Naive thymus-derived CD8-positive, alpha-beta T cell (primary cell): ENCODE measurements around the gene TPSD1. TPM values are rescaled to one million over a fixed set of nuclear protein-coding genes. Genes with fewer than 3 reads are reported as not detected.

Experiments used
- ATAC-seq, 2 donors: fragments of 150-1000 bp; cut with Tn5 transposase in 1 of 2; sonication (Bioruptor Pico), chemical (Tn5 transposase) in 1 of 2; 1 replicate in 1 of 2; 2 replicates in 1 of 2; pipeline ENCODE4 v1.10.0; 2021; ENCODE audit warnings: mild to moderate bottlenecking in 2 of 2, moderate library complexity in 2 of 2
- POLR2A ChIA-PET: fragments of 350-600 bp; sonication (Branson Sonifier 250); formaldehyde crosslinking; loops from one replicate; lab custom pipeline; 2021; ENCODE audit warnings: antibody characterized with exemption; lab: Charles Lee
- DNase-seq, 10 donors: peaks; one replicate each; pipeline versions ENCODE4 v3.0.0 to v3.0.0-alpha.2; 2020 to 2022
- H3K27ac Mint-ChIP-seq, 10 donors: one replicate each; pipeline ENCODE4 v1.8.0; 2020 to 2022; ENCODE audit warnings: mild to moderate bottlenecking in 10 of 10, mixed read lengths in 10 of 10, moderate library complexity in 4 of 10, inconsistent platforms in 1 of 10
- H3K27me3 Mint-ChIP-seq, 5 donors: one replicate each; pipeline ENCODE4 v1.8.0; 2021 to 2022; ENCODE audit warnings: mixed read lengths in 5 of 5
- H3K36me3 Mint-ChIP-seq, 3 donors: one replicate each; pipeline ENCODE4 v1.8.0; 2020 to 2022; ENCODE audit warnings: mixed read lengths in 3 of 3, mild to moderate bottlenecking in 2 of 3, inconsistent platforms in 1 of 3
- H3K4me1 Mint-ChIP-seq, 4 donors: one replicate each; pipeline ENCODE4 v1.8.0; 2021 to 2022; ENCODE audit warnings: mixed read lengths in 4 of 4
- H3K4me3 Mint-ChIP-seq, 10 donors: one replicate each; pipeline ENCODE4 v1.8.0; 2020 to 2022; ENCODE audit warnings: mild to moderate bottlenecking in 10 of 10, mixed read lengths in 10 of 10, moderate library complexity in 6 of 10, inconsistent platforms in 1 of 10
- H3K9me3 Mint-ChIP-seq, 9 donors: one replicate each; pipeline ENCODE4 v1.8.0; 2020 to 2022; ENCODE audit warnings: mixed read lengths in 9 of 9, mild to moderate bottlenecking in 3 of 9, inconsistent platforms in 1 of 9, moderate library complexity in 1 of 9
- polyA plus RNA-seq, 3 donors: library from polyadenylated mRNA; unstranded; fragments of 300-500 nt; fragmentation: Illumina TruSeq; gene quantifications; one replicate each; pipeline ENCODE4 v1.2.3, GENCODE V29; 2021
- total RNA-seq, 8 experiments: library from RNA in 2 of 8; stranded (reverse) in 2 of 8; gene quantifications; one replicate each; pipeline ENCODE4 v1.2.3 and lab custom pipeline; 2021 to 2026

Gene TPSD1
- total and polyA plus RNA-seq, 5 experiments from 2014 or later = not detected

DNA sequence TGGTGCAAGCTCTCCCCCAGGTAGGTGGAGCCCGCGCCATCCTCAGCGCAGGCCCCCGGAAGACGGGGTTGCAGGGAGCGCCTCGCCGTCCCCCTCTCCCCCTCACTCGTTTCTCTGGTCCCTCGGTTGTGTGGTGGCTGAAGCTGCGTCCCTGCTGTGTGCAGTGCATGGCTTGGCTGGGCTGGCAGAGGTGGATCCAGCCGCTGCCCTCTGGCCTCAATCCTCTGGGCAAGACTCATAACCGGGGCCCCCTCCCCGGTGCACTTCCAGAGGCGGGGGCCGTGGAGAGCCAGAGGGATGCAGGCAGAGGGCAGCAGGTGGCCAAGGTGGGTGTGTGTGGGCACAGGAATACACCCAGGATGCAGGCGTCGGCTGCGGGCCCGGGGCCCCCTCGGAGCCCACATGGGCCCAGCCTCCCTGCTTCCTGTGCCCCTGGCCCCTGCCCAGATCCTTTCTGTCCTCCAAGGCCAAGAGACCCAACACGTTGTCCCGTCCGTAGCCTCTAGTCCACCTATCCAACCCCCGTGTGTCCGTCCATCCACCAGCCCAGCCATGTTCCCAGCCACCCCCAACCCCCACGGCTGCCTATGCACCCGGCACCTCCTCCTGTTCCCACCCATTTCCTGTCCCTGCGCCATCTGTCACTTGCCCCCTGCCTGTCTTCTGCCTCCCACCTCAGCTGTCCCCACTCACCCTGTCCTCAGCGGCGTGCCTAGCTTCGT, 40.1 kb upstream of the TPSD1 start:
- DNase-seq (no peak), ATAC-seq (no peak)
- Mint-ChIP-seq H3K27ac (peak overlapping the region in 1 of 10 donors; percentile 27), H3K4me1 (peaks cover 0 to 2% (median 0%) of the 10 kb centered on the region in 4 donors), H3K36me3 (peaks cover 0 to 2% (median 0%) of the 10 kb centered on the region in 3 donors), H3K4me3 (no peak overlapping the region), H3K27me3 (peaks cover 0 to 3% (median 0%) of the 10 kb centered on the region in 5 donors), H3K9me3 (no peaks in the 10 kb centered on the region)
- POLR2A ChIA-PET = no interaction called here

DNA sequence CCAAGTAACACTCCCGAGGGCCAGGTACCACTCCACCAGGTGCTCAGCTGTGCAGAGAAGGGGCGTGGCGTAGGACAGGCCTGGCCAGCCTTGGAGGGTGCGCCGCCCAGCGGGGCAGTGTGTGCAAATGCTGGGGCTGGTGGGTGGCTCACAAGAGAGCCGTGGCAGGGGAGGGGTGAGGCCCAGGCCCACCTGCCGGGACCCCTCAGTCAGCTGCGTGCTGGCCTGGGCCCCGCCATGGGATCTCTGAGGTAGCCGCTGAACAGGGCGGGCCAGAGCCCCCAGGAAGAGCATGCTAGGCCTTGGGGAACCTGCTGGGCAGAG, 39.6 kb upstream of the TPSD1 start:
- no peaks in the 10 kb centered on the region for H3K9me3 Mint-ChIP-seq
- H3K4me3 Mint-ChIP-seq = no peak overlapping the region
- H3K27me3 Mint-ChIP-seq = peaks cover 0 to 3% (median 0%) of the 10 kb centered on the region in 5 donors
- H3K27ac Mint-ChIP-seq = no peak overlapping the region
- H3K36me3 Mint-ChIP-seq = peaks cover 0 to 2% (median 0%) of the 10 kb centered on the region in 3 donors
- DNase-seq = no peak
- no peak for ATAC-seq
- POLR2A ChIA-PET = no interaction called here
- peaks cover 0 to 2% (median 0%) of the 10 kb centered on the region in 4 donors for H3K4me1 Mint-ChIP-seq

DNA sequence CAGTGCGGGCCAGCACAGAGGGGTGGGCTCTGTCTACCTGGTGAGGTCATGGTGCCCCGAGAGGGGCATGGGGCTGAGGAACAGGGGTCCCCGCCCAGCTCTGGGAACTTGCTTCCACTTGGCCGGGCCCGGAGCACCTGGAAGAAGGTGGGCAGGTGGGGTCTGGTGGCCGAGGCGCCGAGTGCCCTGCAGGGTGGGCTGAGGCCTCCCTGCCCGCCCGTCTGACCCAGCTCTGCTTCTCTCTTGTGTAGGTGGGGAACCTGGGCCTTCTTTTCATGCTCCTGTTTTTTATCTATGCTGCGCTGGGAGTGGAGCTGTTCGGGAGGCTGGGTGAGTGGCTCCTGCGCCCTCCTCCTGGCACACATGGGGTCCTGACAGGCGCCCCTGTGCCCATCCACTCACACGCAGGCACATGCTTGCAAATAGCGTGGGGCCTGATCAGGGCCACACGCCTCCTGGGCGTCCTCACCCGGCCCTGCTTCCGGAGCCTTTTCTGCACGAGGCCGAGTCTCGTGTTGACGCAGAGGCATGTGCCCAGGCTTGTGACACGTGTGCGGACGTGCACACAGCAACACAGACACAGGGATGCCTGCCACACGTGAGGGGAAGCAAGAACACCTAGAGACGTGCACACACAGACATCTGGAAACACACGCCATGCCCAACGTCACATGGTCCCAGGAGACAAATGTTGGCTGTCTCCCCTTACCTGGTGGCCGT, 39.0 kb upstream of the TPSD1 start:
- Mint-ChIP-seq H3K9me3 (no peaks in the 10 kb centered on the region), H3K27ac (no peak overlapping the region), H3K36me3 (peaks cover 0 to 2% (median 0%) of the 10 kb centered on the region in 3 donors), H3K4me3 (no peak overlapping the region), H3K27me3 (peaks cover 0 to 3% (median 0%) of the 10 kb centered on the region in 5 donors), H3K4me1 (peaks cover 0 to 2% (median 0%) of the 10 kb centered on the region in 4 donors)
- DNase-seq (no peak), ATAC-seq (no peak)
- POLR2A ChIA-PET = interaction anchor here (0.6 kb wide), 1 partner anchor 984 kb away, joined by 3 read pairs; no protein-coding TSS in a partner anchor

DNA sequence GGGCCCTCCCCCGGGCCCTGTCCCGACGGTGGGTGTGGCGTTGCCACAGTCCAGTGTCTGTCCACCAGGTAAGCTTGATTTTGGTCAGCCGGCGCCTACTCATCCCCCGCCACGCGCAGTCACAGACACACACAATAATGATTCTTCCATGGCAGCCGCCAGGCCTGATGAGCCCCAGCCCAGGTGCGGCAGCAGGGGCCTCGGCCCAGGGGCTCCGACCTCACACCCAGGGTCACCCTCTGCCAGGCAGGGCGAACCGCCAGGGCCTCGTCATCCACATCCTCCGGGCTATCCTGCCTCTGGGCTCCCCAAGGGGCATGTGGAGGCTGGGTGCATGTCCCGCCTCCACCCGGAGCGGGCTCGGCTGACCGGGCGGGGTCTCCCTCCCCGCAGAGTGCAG, 38.3 kb upstream of the TPSD1 start:
- Mint-ChIP-seq H3K9me3 (no peaks in the 10 kb centered on the region), H3K4me1 (peaks cover 0 to 2% (median 0%) of the 10 kb centered on the region in 4 donors), H3K27ac (no peak overlapping the region), H3K27me3 (peaks cover 0 to 3% (median 0%) of the 10 kb centered on the region in 5 donors), H3K36me3 (peaks cover 0 to 2% (median 0%) of the 10 kb centered on the region in 3 donors), H3K4me3 (no peak overlapping the region)
- DNase-seq = no peak
- POLR2A ChIA-PET = no interaction called here
- ATAC-seq = no peak

DNA sequence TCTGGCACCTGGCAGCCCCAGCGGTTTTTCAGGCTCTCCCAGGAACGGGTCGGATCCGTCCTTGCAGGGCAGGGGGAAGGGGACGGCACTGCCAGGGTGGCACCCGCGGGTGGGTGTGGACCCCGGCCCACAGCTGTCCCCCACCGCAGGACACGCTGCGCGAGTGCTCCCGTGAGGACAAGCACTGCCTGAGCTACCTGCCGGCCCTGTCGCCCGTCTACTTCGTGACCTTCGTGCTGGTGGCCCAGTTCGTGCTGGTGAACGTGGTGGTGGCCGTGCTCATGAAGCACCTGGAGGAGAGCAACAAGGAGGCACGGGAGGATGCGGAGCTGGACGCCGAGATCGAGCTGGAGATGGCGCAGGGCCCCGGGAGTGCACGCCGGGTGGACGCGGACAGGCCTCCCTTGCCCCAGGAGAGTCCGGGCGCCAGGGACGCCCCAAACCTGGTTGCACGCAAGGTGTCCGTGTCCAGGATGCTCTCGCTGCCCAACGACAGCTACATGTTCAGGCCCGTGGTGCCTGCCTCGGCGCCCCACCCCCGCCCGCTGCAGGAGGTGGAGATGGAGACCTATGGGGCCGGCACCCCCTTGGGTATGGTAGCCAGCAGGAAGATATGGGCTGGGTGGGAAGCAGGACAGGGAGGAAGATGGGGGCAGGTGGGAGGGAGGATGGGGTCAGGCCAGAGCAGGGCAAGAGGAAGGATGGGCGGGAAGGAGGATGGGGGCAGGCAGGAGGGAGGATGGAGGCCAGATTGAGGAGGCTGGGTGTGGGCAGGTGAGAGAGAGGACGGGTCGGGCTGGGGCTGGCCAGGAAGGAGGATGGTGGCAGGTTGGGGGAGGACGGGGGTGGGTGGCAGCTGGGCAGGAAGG, 37.6 kb upstream of the TPSD1 start:
- peaks cover 0 to 2% (median 0%) of the 10 kb centered on the region in 3 donors for H3K36me3 Mint-ChIP-seq
- DNase-seq = no peak
- POLR2A ChIA-PET = no interaction called here
- peaks cover 0 to 2% (median 0%) of the 10 kb centered on the region in 4 donors for H3K4me1 Mint-ChIP-seq
- no peak overlapping the region for H3K4me3 Mint-ChIP-seq
- no peak overlapping the region for H3K27ac Mint-ChIP-seq
- no peak for ATAC-seq
- peaks cover 0 to 3% (median 0%) of the 10 kb centered on the region in 5 donors for H3K27me3 Mint-ChIP-seq
- no peaks in the 10 kb centered on the region for H3K9me3 Mint-ChIP-seq

DNA sequence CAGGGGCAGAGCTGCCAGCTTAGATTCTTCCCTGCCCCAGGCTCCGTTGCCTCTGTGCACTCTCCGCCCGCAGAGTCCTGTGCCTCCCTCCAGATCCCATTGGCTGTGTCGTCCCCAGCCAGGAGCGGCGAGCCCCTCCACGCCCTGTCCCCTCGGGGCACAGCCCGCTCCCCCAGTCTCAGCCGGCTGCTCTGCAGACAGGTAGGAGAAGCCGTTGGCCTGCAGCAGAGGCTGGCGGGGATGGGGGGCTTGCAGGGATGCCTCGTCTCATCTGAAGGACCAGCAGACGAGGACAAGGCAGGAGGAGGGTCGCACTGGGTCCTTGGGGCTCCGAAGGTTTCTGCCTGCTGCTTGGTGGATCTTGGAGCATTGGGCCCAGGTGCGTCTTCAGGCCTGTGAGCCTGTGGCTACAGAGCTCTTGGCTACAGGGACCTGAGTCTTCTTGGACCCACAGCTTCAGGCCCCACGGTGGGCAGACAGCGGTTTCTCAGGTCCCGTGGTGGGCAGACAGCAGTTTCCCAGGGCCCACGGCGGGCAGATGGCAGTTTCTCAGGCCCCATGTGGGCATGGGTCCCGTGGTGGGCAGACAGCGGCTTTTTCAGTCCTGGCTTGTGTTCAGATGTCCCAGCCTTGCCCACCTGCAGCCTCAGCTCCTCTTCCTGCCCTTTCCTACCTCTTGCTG, 36.8 kb upstream of the TPSD1 start:
- DNase-seq (no peak), ATAC-seq (no peak)
- Mint-ChIP-seq H3K9me3 (no peaks in the 10 kb centered on the region), H3K27ac (no peak overlapping the region), H3K4me1 (peaks cover 0 to 2% (median 0%) of the 10 kb centered on the region in 4 donors), H3K36me3 (peaks cover 0 to 2% (median 0%) of the 10 kb centered on the region in 3 donors), H3K4me3 (no peak overlapping the region), H3K27me3 (peaks cover 0 to 3% (median 0%) of the 10 kb centered on the region in 5 donors)
- POLR2A ChIA-PET = no interaction called here

DNA sequence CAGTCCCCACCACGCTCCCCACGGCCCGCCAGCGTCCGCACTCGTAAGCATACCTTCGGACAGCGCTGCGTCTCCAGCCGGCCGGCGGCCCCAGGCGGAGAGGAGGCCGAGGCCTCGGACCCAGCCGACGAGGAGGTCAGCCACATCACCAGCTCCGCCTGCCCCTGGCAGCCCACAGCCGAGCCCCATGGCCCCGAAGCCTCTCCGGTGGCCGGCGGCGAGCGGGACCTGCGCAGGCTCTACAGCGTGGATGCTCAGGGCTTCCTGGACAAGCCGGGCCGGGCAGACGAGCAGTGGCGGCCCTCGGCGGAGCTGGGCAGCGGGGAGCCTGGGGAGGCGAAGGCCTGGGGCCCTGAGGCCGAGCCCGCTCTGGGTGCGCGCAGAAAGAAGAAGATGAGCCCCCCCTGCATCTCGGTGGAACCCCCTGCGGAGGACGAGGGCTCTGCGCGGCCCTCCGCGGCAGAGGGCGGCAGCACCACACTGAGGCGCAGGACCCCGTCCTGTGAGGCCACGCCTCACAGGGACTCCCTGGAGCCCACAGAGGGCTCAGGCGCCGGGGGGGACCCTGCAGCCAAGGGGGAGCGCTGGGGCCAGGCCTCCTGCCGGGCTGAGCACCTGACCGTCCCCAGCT, 35.7 kb upstream of the TPSD1 start:
- H3K36me3 Mint-ChIP-seq = no peaks in the 10 kb centered on the region
- no peak overlapping the region for H3K4me3 Mint-ChIP-seq
- POLR2A ChIA-PET = no interaction called here
- DNase-seq = no peak
- H3K9me3 Mint-ChIP-seq = no peaks in the 10 kb centered on the region
- no peak for ATAC-seq
- H3K27ac Mint-ChIP-seq = no peak overlapping the region
- H3K4me1 Mint-ChIP-seq = peaks cover 0 to 2% (median 0%) of the 10 kb centered on the region in 4 donors
- peaks cover 0 to 1% (median 0%) of the 10 kb centered on the region in 5 donors for H3K27me3 Mint-ChIP-seq

DNA sequence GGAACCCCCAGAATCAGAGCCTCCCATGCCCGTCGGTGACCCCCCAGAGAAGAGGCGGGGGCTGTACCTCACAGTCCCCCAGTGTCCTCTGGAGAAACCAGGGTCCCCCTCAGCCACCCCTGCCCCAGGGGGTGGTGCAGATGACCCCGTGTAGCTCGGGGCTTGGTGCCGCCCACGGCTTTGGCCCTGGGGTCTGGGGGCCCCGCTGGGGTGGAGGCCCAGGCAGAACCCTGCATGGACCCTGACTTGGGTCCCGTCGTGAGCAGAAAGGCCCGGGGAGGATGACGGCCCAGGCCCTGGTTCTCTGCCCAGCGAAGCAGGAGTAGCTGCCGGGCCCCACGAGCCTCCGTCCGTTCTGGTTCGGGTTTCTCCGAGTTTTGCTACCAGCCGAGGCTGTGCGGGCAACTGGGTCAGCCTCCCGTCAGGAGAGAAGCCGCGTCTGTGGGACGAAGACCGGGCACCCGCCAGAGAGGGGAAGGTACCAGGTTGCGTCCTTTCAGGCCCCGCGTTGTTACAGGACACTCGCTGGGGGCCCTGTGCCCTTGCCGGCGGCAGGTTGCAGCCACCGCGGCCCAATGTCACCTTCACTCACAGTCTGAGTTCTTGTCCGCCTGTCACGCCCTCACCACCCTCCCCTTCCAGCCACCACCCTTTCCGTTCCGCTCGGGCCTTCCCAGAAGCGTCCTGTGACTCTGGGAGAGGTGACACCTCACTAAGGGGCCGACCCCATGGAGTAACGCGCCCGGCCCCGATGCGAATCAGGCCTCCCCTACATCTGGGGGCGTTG, 34.8 kb upstream of the TPSD1 start:
- no peak overlapping the region for H3K4me3 Mint-ChIP-seq
- no peak overlapping the region for H3K27ac Mint-ChIP-seq
- peaks cover 0 to under 1% (median 0%) of the 10 kb centered on the region in 4 donors for H3K4me1 Mint-ChIP-seq

DNA sequence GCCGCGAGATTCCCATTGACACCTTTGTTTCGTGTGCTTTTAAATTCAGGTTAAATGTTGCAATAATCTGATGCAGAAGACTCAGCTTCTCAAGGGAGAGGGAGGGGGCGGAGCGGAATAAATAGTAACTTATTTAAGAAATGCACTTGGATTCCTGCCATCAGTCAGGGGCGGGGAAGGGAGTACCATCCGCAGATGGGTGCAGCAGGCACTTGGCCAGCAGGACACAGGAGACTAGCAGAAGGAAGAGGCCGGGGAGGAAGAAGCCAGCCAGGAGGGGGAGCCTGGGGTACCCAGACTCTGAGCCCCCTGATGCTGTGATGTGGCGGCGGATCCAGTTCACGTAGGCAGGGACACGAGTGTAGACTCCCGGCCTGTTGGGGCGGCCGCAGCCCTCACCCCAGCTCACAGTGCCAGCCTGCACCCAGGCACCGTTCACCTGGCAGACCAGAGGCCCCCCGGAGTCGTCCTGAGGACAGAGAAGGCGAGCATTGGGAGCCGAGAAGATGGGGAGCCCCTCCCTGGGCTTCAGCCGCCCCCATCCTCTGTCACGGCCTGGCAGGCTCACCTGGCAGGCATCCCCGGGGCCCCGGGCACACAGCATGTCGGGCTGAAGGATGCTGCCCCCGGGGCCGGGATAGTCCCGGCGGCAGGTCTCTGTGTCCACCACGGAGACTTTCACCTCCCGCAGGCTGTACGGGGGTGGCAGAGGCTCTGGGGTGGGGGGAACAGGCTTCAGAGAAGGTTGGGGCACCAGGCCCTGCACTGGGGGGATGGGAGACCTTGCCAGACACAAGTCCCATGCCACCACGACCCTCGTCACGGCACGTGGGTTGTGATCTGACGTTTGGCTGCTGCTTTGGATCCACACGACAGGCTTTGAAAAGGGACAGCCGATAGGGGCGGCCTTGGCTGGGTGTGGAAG, 34.0 kb upstream of the TPSD1 start:
- Mint-ChIP-seq H3K4me1 (no peaks in the 10 kb centered on the region), H3K27me3 (no peaks in the 10 kb centered on the region), H3K36me3 (no peaks in the 10 kb centered on the region), H3K27ac (no peak overlapping the region), H3K9me3 (no peaks in the 10 kb centered on the region), H3K4me3 (no peak overlapping the region)
- POLR2A ChIA-PET = no interaction called here
- ATAC-seq (no peak), DNase-seq (no peak)

More for the DNA sequence above, 34.8 kb upstream of the TPSD1 start:
- DNase-seq = no peak
- ATAC-seq = no peak
- POLR2A ChIA-PET = no interaction called here
- Mint-ChIP-seq H3K36me3 (no peaks in the 10 kb centered on the region), H3K9me3 (no peaks in the 10 kb centered on the region), H3K27me3 (no peaks in the 10 kb centered on the region)

DNA sequence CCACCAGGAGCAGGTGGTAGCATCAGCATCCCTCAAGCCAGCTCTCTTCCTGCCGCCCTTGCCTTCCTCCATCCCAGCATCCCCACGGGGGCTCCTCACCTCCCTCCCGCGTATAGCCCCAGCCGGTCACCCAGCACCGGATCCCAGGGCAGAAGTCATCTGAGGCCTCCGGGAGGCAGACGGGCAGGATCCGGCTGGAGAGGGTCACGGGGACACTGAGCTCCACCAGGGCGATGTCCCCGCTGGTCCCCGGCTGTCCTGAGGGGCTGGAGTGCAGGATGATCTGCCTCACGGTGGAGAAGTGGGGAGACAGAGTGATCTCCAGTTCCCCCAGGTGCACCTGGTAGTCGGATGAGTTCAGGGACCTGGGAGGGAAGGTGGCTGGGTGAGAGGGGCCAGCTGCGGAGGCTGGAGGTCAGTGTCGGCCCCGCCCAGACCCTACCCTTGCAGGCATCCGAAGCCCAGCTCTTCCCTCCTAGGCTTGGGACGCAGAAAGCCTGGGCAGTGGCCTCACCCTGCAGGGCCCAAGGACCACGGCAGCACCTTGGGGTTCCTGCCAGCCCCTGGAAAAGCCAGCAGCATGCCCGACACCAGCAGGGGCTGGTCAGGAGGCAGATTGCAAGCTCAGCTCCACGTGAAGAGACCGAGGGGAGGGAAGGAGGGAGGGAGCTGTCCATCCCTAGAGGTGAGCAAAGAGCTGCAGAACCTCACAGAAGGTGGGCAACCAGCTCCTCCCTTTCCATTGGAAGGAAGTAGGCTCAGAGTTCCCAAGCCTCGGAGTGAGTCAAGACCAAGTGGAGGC, 33.1 kb upstream of the TPSD1 start:
- Mint-ChIP-seq H3K27ac (no peak overlapping the region), H3K36me3 (no peaks in the 10 kb centered on the region)
- DNase-seq = no peak

More for the DNA sequence above, 33.1 kb upstream of the TPSD1 start:
- H3K4me3 Mint-ChIP-seq = no peak overlapping the region
- no peaks in the 10 kb centered on the region for H3K9me3 Mint-ChIP-seq
- peaks cover 0 to 2% (median 0%) of the 10 kb centered on the region in 5 donors for H3K27me3 Mint-ChIP-seq
- no peak for ATAC-seq
- POLR2A ChIA-PET = no interaction called here
- no peaks in the 10 kb centered on the region for H3K4me1 Mint-ChIP-seq
